DMS153 treated with DMSO at 0.1 percent for 48 hours (cell line): ENCODE measurements around the gene DENND4B.
"Not testable (repeated sequence)": the region's sequence is repeated elsewhere in the genome, so short reads cannot be mapped to it uniquely, and the experiment has no call there.

Source experiments
- DNase-seq: peaks from one replicate; lab custom pipeline; 2025; ENCODE audit not compliant: unreplicated experiment; lab: John Stamatoyannopoulos, UW

Gene DENND4B

GRCh38 chr1:153929426-153929825 is 17.1 kb downstream of the DENND4B start:
- no peak for DNase-seq

DNA sequence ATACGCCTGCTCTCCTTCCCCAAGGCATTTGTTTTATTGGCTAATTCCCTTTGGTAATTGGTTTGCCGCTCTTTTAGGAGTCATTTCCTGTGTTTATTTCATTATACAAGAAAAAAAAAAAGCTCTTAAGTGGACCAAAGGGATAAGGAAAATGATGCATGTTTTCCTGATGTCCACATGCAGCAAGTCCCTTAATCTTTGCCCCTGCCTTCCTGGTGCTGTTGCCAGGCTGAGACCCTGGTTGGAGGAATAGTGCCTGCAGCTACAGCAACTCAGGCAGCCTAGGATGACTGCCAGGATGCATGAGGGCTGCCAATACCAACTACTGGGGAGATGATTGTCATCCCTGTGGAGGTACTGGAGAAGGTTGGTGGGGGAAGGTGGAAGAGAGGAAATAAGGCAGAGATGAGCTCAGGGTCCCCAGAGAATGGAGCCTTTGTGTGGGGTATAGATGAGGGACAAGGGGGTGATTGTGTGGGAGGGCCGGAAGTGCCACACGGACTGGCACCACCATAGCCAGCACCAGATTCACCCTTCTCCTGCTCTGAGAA is 17.7 kb downstream of the DENND4B start:
- DNase-seq: no peak

- DNase-seq: no peak
These were observed 18.3 kb downstream of the DENND4B start for GRCh38 chr1:153928245-153928644.

DNA sequence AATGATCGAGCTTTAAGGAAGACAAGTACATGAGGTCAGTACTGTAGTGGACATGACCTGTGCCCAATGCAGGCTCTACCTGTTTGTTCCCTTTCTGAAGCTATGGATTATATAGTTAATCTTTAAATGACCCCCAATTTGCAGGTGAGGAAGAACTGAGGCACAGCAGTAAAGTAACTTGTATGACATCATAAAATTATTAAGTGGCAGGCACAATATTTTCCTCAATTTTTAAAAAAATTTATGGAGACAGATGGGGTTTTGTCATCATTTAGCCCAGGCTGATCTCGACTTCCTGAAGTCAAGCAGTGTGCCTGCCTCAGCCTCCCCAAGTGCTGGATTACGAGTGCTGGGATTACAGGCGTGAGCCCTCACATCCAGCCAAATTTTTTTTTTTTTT is 20.1 kb downstream of the DENND4B start:
- no peak for DNase-seq

DNA sequence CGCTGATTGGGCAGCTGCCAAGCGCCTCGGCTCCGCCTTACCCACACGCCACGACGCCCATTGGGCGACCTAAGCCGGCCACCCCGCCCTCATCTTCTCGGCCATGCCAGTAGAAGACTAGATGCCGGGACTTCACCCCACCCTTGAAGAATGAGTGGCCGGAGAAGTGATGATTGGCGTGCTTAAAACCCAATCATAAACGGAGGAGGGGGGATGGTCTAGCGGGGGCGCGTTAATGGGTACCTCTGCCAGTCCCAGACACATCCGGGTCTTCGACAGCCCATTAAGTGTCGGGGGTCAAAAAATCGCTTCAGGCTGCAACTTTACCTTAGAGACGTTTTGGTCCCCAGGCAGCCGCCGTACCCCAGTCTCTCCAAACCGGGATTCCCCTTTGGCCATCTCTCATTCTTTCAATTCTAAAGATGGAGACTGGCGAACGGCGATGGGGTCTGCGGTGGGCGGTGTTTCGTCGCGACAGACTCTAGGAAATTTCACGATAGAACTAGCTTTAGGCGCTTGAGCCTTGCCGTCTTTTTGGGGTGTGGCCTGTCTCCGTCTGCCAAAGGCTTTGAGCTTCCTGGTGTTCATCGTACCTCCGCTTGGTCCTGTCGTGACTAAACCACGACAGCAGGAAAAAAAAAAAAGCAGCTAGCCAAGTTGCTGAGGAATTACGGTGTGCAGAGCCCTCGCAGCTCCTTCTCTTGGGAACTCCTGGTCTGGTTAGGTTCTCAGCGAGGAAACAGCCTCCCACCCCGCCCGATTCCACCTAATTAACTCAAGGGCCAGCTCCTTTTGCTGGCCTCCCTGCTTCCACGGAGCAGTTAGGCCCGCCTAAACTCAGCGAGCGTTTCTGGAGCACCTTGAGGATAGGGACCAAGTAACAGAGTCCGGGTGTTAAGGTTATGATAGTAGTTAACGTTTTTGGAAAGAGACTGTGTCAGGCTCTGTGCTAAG is 23.3 kb downstream of the DENND4B start, which contains the start of gene GATAD2B:
Gene GATAD2B (minus strand): TSS at position 1 of the 954 bp plus-strand sequence. CDS start 94,625 bp downstream, outside the sequence.
- DNase-seq: peak; percentile 100

DNA sequence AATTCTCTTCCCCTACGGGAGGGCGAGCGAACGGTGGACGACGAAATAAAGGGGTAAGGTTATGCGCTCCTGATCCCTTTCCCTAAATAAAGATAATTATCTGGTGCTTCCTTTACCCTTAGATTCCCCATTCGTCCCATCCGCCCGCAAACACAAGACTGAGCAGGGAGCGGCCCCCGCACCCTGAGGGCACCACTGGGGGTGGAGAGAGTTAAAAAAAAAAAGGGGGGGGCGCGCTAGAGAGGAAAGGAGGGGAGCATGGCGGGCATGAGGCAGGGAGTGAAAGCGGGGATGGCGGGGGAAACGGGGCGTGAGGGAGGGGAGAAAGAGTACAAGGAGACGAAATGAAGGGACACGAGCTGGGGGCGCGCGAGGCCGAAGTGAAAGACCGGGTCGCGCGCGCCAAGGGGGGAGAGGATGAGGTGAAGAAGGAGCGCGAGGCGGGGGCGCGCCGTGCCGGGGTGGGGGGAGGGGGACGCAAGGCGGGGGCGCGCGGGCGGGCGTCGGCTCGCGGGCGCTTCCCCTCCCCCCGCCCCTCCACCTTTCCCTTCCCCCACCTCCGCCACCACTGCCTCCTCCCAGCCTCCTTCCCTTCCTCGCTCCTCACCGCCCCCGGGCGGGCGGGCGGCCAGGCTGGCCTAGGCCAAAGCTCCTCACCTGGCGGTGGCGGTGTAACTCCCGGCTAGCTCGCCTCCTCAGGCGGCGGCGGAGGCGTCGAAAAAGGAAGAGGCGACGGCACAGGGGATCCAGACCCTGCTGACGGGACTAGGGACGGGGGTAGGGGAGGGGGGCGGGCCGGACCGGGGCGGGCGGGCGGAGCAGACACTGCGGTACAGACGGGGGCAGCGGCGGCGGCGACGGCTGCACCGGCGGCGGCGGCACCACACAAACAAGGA is 24.2 kb downstream of the DENND4B start:
- peak; percentile 76 for DNase-seq

DNA sequence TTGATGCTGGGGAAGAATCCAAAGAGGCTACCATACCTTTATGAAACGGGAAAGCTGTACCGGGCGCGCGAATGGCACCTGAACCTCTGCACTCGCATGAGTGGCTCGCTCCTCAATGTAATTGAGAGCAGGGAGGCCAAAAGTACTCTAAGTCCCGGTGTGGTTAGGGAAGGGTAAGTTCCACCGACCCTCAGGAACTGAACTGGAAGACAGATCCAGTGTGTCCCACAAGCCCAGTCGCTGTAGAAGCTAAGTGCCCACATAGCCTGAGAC is 24.8 kb downstream of the DENND4B start:
- no peak for DNase-seq

GRCh38 chr1:153921080-153921802 is 25.3 kb downstream of the DENND4B start:
- no peak for DNase-seq

DNA sequence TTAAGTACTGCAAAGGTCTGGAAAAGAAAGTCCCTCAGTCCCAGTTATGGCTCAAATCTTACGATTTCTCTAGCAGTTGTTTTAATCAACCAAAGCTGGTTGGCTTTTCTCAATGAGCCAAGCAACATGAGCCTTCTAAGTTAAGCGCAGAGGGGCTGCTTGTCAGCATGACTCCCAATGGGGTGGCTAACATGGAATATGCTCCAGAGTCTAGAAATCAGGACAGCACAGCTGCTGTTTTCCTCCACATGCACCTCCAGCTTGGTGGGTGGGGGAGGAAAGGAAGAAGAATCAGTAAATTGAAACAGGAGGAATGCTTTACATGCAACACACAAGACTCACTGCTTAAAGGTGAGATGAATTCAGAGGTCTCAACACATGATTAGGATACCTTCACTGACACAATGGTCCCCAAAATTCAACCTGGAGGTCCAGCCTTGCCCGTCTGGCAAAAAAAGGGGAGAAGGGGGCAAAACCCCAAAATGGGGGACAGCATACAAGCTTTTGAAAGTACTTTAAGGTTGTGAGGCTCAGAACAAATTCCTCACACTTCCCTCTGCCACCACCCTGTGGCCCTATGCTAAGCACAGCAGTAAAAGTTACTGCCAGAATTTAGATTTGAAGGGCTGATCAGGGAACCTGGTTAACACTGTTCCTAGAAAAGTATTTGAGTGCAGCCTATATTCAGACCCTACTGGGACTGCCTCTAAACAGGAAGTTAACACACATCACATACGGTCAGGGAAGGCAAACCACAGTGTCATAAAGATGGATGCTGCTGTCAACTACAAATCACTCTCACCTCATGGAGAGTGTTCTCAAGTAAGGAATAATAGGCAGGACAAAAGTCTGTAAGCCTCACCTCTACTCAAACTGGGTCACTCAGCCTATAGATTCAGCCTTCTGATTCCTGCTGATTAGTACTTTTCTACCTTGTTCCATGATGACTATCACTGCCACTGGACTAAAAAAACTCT is 26.4 kb downstream of the DENND4B start:
- DNase-seq: no peak

GRCh38 chr1:153916297-153916696 is 30.2 kb downstream of the DENND4B start:
- no peak for DNase-seq

GRCh38 chr1:153912349-153912748 is 34.2 kb downstream of the DENND4B start:
- DNase-seq: no peak

DNA sequence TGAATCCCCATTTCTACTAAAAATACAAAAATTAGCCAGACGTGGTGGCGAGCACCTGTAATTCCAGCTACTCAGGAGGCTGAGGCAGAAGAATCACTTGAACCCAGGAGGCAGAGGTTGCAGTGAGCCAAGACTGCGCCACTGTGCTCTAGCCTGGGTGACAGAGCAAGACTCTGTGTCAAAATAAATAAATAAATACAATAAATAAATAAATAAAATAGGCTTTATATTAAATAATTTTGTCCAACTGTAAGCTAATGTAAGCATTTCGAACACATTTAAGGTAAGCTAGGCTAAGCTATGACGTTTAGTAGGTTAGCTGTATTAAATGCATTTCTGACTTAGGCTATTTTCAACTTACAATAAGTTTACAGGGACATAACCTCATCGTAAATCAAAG is 36.0 kb downstream of the DENND4B start:
- DNase-seq: not testable (repeated sequence)

DNA sequence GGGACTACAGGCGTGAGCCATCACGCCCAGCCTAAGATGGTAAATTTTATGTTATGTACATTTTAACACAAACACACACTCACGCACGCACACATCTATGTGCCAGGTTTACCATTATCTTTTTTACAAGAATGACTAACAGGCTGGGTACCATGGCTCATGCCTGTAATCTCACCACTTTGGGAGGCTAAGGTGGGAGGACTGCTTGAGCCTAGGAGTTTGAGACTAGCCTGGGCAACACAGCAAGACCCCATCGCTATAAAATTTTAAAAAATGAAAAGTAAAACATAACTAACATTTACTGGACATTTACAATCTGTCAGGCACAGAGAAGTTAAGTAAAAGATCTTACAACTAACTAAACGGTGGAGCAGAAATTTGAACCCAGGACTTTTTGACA is 38.4 kb downstream of the DENND4B start:
- no peak for DNase-seq

DNA sequence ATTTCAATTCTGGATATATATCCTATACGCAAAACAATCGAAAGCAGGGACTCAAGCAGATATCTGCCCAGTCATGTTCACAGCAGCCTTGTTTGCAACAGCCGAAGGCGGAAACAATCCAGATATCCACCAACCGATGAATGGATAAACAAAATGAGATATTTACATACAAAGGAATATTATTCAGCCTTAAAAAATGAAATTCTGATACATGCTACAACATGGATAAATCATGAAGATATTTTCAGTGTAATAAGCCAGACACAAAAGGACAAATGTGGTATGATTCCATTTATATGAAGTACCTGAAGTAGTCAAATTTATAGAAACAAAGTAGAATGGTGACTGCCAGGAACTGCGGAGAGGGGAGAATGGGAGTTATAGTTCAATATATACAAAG is 39.4 kb downstream of the DENND4B start:
- DNase-seq: no peak

DNA sequence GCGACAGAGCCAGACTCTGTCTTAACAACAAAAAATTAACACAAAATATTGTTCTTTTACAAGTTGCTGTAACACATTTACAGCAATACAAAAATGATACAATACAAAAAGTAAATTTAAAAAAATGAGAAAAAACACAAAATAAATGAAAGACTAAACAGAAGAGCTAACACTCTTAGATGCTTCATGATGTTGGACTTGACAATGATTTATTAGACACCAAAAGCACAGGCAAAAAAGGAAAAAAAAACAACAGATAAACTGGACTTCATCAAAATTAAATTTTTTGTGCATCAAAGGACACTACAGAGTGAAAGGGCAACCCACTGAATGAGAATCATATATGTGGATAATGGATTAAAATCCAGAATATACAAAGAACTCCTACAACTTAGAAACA is 40.1 kb downstream of the DENND4B start:
- DNase-seq: no peak

- not testable (repeated sequence) for DNase-seq
These were observed 40.6 kb downstream of the DENND4B start for GRCh38 chr1:153905908-153906307.

- DNase-seq: no peak
These were observed 42.6 kb downstream of the DENND4B start for GRCh38 chr1:153903841-153904455.

DNA sequence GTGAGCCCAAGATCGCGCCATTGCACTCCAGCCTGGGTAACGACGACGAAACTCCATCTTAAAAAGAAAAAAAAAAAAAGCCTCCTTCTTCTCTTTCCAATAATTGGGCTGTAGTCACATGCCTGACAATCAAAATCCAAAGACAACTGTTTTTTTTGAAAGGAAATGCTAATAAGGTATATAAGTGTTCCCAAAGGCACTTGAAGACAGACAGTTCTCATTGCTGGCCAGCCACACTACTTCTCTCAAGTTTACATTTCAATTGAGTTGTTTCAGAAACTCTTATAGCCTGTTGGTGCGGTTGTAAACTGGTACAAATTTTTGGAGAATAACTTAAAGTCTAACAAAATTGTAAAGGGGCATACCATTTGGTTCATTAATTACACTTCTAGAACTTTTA is 47.0 kb downstream of the DENND4B start:
- no peak for DNase-seq

DNA sequence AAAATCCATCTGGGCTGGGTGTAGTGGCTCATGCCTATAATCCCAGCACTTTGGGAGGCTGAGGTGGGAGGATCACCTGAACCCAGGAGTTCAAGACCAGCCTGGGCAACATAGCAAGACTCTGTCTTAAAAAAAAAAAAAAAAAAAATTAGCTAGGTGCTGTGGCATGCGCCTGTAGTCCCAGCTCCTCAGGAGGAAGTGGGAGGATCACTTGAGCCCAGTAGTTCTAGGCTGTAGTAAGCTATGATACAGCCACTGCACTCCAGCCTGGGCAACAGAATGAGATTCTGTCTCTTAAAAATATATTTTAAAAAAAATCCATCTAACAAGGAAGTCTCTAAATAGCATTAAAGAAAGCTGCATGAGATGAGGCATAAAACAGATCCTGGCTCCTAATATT is 50.7 kb downstream of the DENND4B start:
- DNase-seq: not testable (repeated sequence)
